Occipital lobe (tissue), 2 donors: ENCODE results near the gene THADA. TPM values are rescaled to one million over a fixed set of nuclear protein-coding genes. Genes with fewer than 3 reads are reported as not detected.

Experiments
- DNase-seq: peaks from one replicate; lab custom pipeline; 2025; lab: John Stamatoyannopoulos, UW
- total RNA-seq: library from RNA; depleted of rRNA; stranded (reverse); fragments of >200 nt; gene quantifications from one replicate; pipeline ENCODE4 v1.2.3, GENCODE V29; 2014

Gene THADA
- total RNA-seq, 1 donor from 2014 or later: 40.9 TPM

DNA sequence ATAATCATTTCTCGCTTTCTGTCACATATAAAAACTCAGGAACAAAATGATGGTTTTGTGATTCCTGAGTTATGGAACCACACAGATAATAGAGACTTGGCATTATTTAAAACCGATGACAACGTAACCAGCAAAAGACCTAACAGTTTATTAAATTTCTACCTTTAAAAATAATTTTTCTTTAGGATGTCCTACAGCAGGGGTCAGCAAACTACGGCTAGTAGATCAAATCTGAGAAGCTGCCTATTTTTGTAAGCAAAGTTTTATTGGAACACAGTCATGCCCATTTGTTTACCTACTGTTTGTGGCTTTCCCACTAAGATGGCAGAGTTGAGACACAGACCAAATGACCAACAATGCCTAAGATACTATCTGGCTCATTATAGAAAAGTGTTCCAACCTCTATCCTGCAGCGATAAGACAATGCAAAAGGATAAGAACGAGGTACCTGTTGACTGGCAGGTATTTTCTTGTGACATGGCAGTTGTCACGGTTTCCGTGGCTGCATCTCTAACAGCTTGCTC, 316.5 kb downstream of the THADA start:
- DNase-seq: no peak

DNA sequence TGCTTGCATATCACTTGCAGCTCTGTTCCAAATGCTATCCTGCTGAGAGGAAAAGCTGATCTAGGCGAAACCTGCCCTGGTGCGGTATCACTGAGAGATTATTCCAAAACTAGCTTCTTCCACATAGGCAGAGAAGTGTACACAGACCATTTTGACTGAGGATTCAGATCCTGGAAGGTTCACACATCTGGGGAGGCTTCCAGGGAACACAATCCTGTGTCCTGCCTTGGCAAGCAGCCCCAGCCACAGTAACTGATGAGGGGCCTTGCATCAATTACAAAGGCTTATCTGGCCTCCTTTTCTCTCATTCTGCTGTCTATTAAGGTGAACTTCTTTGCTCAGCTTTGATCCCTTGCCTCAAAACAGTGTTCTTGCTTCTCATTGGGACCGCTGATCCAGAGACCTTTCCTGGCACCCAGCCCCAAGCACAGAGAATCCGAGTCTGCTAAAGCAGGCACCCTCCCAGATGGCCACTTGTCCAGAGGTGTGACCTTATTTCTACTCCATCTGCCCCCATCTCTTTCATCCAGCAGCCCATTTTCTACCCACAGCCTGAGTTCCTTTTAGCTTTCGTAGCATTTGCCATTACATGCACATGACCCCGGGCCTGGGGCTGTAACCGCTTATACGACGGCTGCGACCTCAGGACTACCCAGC, 317.1 kb downstream of the THADA start:
- no peak for DNase-seq

DNA sequence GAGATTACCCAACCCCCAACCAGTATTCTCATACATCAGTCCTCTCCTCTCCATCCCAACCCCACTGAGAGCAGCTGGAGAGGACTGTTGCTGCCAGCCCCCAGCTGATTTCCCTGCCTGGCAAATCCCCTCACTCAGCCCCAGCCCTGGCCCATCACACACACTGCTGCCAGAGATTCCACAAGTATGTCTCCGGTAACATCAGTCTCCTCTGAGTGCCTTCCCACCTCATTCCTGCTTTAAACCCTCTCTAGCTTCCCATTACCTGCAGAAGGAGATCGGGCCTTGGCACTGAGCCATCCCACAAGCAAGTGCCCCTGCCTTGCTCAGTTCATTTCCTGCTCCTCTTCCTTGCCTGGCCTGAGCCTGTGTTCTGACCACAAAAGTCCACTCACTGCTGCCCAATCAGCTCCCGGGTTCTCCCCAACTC, 318.9 kb downstream of the THADA start:
- DNase-seq: no peak

DNA sequence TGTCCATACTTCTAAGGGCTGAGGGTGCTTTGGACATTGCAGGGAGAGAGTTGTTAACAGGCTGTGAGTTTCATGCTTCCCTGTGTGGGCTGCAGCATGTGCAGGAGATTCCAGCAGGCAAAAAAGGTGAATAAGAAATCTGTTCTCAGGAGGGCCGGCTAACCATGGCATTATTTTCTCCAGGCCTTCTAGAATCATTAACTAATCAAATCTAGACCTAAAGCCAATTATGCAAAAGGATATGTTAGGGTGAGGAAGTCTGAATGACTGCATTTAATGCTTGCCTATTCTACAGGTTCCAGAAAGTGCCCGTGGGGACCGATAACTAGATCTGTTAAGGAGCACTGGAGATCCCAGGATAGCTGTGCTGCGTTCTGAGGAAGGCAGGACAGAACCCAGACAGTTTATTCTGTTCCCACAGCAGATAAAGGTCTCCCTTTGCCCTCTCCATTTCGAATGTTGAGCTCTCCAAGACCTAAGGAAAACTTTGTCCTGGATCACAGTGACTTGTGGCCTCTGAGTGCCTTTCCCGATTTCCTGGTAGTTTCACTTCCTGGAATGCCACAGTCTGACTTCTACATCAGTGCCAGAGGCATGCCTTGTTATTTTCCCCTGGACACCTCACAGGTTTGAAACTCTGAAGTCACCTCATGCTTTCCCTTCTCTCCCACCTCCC, 319.4 kb downstream of the THADA start:
- DNase-seq: no peak

DNA sequence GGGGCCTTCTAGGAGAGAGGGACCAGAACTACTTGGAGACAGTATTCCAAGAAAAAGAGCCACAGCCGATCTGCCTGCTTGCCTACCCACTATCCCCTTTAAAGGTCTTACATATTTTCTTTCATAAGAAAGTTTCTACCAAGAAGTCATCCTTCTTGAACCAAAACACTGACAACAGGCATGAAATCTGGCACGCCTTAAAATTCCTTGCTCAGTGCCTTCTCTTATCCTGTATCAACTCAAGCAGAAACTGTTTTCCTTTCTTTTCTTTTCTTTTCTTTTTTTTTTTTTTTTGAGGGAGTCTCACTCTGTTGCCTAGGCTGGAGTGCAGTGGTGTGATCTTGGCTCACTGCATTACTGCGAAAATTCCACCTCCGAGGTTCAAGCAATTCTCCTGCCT, 321.1 kb downstream of the THADA start:
- DNase-seq: no peak

DNA sequence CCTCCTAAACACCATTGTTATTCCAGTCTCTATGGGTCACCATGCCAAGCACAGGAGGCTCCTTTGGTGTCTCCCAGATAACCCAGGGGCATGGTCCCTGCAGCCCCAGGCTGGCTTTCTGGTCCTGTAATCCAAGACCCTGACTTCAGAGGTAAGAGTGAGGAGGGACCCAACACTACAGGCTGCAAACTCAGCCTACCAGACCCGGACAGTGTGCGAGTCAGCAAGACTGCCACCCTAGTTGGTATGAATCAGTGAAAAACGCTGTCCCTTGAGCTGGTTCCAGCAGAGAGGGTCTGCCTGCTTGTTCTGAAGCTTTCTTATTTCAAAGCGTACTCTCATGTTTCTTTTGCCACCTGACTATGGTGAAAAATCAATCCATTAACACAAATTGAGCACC, 321.8 kb downstream of the THADA start:
- no peak for DNase-seq

DNA sequence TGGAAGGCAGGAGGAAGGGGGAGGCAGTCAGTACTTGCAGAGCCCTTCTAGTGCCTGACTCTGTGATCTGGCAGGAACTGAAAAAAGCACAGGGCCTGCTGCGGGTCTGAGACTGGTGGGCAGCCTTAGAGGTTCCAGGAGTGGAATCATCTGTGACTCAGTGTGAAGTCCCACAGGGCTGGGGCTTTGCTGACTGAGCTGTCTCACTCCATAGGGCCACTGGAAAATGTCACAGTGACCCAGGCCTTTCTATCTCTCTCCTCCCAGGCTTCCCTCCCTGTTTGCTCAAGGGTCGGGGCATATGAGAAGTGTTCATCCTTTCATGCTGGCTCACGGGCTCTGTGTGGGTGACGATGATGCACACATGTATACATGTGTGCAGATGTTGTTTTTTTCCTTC, 322.3 kb downstream of the THADA start:
- DNase-seq: no peak

DNA sequence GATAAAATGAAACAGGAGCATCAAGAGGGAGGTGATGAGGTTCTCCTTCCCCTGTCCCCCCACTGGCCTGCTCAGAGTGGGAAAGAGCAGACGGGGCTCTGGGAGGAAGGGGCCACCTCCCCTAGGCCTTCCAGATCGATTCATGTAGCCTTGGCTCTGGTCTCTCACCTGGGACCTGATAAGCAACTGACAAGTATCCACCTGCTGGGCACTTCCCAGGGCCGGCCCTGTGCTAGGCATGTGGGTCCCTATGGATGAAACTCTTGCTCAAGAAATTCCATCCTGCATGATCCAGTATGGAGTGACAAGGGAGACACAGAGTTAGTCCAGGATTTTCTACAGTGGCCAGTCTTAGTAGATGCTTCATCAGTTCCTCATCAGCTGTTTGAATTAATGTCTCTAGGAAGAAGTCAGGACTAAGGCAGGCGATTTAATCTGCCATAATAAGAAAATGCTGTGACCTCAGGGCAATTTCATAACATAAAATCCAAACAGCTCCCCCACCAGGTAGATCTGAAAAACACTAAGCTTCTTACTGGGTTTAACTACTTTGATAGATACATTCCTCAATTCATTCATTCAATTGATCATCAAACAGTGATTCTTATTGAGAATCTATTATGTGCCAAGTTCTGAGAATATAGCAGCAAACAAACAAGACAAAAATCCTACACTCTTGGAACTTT, 324.8 kb downstream of the THADA start:
- no peak for DNase-seq

DNA sequence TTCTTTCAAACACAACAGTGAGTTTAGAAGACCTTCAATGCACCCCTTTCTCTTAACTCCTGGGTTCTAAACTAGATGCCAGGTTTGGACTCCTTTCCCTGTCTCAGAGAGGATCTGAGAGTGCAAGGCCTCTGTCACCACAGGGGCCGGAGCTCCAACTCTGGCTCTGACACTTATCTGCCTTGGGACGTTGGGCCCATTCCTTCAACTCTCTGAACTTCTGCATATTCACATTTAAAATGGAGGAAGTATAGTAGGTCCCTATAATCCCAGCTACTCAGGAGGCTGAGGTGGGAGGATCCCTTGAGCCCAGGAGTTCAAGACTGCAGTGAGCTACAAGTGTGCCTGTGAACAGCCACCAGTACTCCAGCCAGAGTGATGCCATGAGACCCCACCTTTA, 325.4 kb downstream of the THADA start:
- DNase-seq: no peak

DNA sequence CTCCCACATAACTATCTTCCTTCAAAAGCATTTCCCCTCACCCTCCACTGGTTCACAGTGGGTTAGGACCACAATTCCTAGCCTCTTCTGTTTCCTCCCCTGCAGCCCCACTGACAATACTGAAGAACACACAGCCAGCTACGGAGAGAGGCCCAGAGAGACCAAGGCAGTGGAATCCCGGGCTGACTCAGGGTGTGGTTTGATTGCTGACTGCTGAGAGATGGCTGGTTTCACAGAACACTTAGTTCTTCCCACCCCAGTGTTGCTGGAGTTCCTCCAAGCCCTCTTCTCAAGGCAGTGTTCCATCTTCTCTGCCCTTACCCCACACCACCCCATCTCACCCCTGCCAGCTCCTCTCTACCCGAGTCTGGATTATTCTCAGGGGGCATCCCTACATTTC, 326.1 kb downstream of the THADA start:
- DNase-seq: no peak

DNA sequence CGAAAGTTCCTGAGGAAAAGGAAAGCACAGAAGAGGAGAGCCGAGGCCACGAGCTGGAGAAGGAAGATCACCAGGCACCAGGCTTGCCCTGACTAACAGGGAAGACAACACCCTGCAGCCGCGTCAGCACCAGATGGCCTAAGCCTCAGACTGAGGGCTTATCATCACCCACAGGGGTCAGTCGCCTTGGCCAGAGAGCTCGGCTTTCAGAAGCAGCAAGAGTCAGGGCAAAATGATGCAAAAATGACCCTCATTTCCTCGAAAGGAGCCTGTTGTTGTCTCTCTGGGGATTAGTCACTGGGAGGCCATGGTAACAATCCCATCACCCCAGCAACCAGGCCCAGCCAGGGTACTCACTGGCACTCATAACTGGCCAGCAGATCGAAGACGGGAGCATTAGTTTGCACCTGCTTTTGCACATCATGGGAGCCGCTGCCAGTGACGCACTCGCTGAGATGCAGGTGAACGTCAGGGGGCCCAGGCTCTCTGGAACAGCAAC, 326.7 kb downstream of the THADA start:
- DNase-seq: no peak

DNA sequence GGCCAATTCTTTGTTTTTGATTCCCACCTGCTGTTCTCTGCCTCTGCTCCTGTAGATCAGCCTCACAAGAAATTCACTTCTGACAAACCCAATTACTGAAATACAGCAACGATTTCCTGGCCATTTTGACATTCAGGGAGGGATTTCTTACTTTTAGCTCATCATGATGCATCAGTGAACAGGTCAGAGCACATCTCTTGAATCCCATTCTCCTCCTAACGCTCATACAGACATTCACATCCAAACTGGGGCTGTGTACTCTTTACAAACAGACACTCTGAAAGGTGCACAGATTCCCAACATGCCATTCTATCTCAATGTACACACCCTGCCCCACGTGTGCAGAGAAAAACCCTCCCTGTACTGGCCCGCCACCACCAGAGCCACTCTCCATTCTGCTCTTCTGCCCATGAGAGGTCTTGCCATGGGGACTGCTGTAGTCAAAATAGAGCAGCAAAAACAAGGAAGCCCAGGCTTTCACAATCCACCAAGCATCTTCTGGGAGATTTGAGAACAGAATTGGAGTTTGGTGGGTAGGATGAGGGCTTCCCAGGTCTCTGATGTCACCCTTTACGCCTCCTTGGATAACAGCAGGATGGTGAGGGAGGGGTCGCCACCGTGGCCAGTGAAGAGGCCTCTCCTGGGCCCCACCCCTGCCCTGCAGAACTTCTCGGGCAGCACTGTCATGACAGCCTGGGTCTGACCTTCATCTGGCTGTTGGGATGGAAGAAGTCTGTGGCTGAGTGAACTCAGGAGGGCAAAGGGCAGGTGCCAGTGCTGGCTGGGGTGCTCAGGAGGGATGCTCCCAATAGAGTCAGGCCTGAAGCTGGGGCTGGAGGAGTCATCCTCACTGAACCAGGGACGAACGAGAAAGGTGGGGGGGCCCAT, 327.5 kb downstream of the THADA start:
- DNase-seq: no peak

DNA sequence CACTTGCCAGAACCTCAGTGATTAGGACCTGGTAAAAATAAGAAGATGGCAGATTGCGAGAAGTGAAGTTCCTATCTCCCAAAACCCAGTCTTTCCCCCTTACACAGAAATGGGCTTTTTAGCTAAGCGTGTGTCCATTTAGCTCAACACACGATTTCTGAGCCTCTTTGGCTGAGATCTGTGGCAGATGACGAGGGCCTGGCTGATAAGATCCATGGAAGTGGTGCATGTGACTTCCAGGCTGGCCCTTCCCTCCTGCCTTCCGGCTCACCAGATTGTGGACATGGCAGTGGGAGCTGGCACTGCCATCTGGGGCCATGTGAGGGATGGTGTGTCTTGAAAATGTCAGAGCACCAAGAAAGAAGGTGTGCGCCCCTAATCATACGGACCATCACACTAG, 328.5 kb downstream of the THADA start:
- no peak for DNase-seq

DNA sequence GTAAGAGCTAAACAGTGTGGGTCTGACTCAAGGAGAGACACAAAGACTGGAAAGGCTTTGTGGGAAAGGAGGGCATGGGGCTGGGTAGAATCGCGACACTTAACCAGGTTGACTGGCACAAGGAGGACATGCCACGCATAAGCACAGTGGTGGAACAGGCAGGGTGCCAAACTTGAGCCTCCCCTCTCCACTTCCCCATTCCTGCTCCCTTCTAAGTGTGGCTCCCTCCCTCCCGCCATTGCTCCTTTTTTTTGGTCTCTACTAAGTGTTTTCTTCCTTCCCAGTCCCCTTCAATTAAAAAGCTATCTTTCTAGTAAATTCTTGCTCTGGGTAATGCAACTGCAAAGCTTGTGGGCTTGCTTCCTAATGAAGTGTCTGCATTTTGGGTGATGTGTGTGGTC, 329.1 kb downstream of the THADA start:
- DNase-seq: no peak

DNA sequence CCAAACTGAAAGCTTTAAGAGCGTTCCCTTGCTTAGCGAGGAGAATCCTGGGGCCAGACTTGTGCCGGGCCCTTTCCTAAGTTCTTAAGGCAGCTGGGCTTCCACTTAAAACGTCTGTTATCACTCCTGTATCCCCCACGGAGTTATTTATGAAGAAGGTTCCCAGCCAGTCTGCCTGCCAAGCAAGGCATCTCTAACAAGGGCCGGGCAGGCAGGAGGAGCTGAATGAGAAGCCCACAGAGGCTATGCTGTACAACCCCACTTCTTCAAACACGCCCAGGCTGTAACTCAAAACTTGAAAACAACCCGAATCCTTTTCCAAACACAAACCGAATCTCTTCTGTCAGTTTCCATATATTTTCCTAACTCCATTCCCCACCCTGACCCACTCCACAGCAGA, 330.4 kb downstream of the THADA start:
- DNase-seq: no peak

DNA sequence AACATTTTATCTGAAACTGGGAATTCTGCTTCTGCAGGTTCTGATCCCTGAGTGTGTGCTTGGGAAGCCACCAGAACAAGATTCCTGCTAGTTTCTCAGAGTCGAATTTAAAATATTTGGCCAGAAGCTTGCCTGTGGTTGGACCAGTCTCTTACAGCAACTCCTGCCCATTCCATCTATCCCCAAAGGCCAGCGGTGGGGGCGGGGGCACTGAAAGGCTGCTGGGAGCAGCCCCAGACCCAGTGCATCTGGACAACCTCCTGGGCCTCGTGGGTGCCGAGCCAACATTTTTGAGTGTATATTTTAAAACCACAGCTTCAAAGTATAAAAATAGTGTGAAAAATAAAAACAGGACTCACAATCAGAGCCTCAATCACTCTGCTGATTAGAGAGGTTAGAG, 330.8 kb downstream of the THADA start:
- no peak for DNase-seq

DNA sequence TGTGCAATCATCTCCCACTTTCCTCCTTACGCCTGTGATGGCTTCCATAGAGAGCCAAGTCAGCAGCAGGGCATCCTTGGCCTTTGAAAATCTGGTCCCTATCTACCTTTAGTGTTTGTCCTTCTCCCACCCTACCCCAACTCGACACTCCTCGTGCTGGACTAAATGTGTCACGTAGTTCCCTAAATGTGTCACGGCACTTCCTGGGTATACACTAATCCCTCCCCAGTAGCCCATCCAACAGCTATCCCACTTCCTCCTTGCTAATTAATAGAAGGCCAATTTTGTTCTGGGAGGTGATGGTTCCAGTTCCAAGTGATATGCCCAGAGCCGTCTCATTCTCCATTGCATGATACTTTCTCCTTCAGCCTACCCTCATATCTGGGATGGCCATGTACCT, 332.9 kb downstream of the THADA start:
- no peak for DNase-seq

DNA sequence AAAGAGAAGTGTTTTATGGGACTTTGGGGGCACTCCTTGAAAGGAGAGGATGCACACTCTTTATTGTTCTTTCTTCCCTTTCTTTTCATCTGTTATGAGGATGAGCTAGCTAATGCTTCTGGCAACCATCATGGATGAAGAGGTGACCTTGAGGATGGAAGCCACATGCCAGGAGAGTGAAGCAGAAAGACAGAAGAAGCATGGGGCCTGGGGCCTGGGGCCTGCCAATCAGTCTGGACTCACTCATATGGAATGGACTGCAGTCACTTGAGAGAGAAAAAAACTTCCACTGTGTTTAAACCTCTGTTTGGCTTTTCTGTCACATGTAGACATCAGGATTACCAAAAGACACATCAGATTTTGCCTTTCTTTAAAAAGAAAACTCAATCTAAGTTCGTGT, 333.6 kb downstream of the THADA start:
- DNase-seq: no peak

DNA sequence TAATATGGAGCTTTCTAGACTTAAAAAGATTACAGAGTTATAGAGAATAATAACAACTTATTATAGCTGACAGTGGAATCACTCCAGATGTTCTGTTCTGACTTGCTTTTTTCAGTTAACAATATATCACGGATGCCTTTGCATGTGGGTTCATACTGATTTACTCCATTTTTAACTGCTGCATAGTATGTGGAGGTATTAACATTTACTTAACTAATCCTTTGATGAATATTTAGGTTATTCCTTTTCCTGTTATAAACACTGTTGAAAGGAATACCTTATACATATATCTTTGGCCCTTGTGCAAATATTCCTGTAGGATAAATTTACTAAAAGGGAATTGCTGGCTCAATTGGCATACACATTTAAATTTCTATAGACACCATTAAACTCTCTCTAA, 336.3 kb downstream of the THADA start:
- DNase-seq: no peak

DNA sequence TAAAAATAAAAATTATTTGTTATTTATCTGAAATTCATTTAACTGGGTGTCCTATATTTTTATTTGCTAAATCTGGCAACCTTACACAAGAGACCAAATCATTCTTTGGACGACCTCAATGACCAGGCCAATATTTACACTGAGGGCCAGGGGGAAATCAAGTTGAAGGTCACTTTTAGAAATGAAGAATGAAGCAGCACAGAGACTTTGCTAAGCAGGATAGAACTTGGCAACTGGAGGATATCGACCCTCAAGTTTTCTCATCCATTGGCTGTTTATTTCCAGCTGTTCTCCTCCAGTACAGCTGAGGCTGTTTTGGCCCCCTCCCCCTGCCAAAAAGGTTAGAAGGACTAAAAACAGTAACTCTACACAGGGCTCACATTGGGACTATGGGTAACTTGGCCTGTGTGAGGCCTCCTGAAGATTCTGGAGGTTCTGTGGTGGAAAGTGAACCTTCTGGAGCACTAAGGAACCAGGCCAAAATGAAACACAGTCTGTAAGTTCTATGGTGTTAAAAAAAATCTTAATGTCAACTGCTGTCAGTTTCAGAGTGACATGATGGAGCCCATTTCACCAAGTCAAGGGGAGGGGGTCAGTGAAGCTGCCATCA, 337.2 kb downstream of the THADA start:
- no peak for DNase-seq

DNA sequence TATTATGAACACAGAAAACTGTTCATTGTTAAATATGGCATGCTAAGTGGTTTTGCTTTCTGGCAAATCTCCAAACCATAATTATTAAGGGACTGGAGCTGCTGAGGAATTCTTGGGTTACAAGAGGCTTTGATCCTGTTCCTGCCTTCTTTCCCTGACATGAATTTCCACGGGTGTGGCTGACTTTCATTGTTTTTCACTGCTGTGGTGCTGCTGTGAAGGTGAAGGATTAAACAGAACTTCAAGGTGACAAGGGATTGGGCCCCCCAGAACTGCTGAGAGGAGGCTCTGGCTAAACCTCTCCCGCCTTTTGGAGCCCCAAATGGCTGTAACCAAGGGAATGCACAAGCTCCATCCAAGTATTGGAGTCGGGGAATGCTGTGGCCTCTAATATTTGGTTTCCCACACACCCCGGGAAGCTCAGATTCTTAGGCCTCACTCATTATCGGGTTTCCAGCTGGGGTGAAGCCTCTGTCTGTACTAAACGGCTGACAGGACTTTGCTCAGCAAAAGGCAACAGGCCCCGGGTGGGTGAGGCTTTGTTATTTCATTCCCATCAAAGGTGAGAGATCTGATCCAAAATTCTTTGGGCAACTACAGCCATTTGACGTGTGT, 340.4 kb downstream of the THADA start:
- no peak for DNase-seq
